ENCODE data around the gene MAP3K2. TPM values are rescaled to one million over a fixed set of nuclear protein-coding genes. Genes with fewer than 3 reads are reported as not detected.
A peak's percentile ranks its signal among the peaks of the same experiment; 100 is the strongest.

The MAP3K2 gene
- total RNA-seq, 4 donors from 2014 or later, result 33.8 to 46.4 (median 39.4) TPM

GRCh38 chr2:127426501-127427354 is 39.0 kb upstream of the MAP3K2 start:
- H3K4me3 ChIP-seq, result no peak overlapping the region
- no peak for ATAC-seq
- H3K36me3 ChIP-seq, result no peaks in the 10 kb centered on the region
- no peak for TF ChIP-seq POLR2A (IDR thresholded peaks at IDR 0.05)
- TF ChIP-seq CTCF (IDR thresholded peaks at IDR 0.05 in 4 of 5, conservative IDR thresholded peaks at IDR 0.05 in 1 of 5), result no peak
- in situ Hi-C loops (cut with MboI; ENCODE audit: low sequenced_read_pairs in 4 of 4), result no loop called here
- intact Hi-C loops (cut with DNase I; ENCODE audit: low total_unique reads), result no loop called here
- no peak for DNase-seq
- H3K27me3 ChIP-seq, result peaks cover 24 to 31% (median 28%) of the 10 kb centered on the region in 3 donors
- H3K27ac ChIP-seq, result no peak overlapping the region
- H3K4me1 ChIP-seq, result peaks cover 7% of the 10 kb centered on the region in 2 donors
- no peaks in the 10 kb centered on the region for H3K9me3 ChIP-seq

- DNase-seq, result no peak
- H3K36me3 ChIP-seq, result no peaks in the 10 kb centered on the region
- H3K27me3 ChIP-seq, result peaks cover 24 to 32% (median 29%) of the 10 kb centered on the region in 3 donors
- in situ Hi-C loops (cut with MboI; ENCODE audit: low sequenced_read_pairs in 4 of 4) (no loop called here), intact Hi-C loops (cut with DNase I; ENCODE audit: low total_unique reads) (no loop called here)
- H3K4me3 ChIP-seq, result no peak overlapping the region
- no peak for ATAC-seq
- no peak for TF ChIP-seq CTCF (IDR thresholded peaks at IDR 0.05 in 4 of 5, conservative IDR thresholded peaks at IDR 0.05 in 1 of 5)
- TF ChIP-seq POLR2A (IDR thresholded peaks at IDR 0.05), result no peak
- peaks cover 7% of the 10 kb centered on the region in 2 donors for H3K4me1 ChIP-seq
- H3K27ac ChIP-seq, result no peak overlapping the region
- H3K9me3 ChIP-seq, result no peaks in the 10 kb centered on the region
Measured at GRCh38 chr2:127425540-127426490, 38.0 kb upstream of the MAP3K2 start.

- Histone ChIP-seq H3K36me3 (no peaks in the 10 kb centered on the region), H3K4me3 (no peak overlapping the region), H3K9me3 (no peaks in the 10 kb centered on the region), H3K27ac (no peak overlapping the region), H3K4me1 (peaks cover 7% of the 10 kb centered on the region in 2 donors), H3K27me3 (peaks cover 24 to 32% (median 29%) of the 10 kb centered on the region in 3 donors)
- in situ Hi-C loops (cut with MboI; ENCODE audit: low sequenced_read_pairs in 4 of 4) (loop anchor here in 1 of 4 donors (25.0 kb wide), 1 partner anchor 338 kb away; no protein-coding TSS in a partner anchor), intact Hi-C loops (cut with DNase I; ENCODE audit: low total_unique reads) (no loop called here)
- DNase-seq (no peak), ATAC-seq (no peak)
- TF ChIP-seq POLR2A (IDR thresholded peaks at IDR 0.05), result no peak
- no peak for TF ChIP-seq CTCF (IDR thresholded peaks at IDR 0.05 in 4 of 5, conservative IDR thresholded peaks at IDR 0.05 in 1 of 5)
Measured at GRCh38 chr2:127424598-127425520, 37.1 kb upstream of the MAP3K2 start.

GRCh38 chr2:127423880-127424279 is 36.1 kb upstream of the MAP3K2 start:
- TF ChIP-seq CTCF (IDR thresholded peaks at IDR 0.05 in 4 of 5, conservative IDR thresholded peaks at IDR 0.05 in 1 of 5) (no peak), POLR2A (IDR thresholded peaks at IDR 0.05) (no peak)
- no peaks in the 10 kb centered on the region for H3K9me3 ChIP-seq
- H3K27me3 ChIP-seq, result peaks cover 24 to 32% (median 29%) of the 10 kb centered on the region in 3 donors
- ATAC-seq (no peak), DNase-seq (no peak)
- no peak overlapping the region for H3K27ac ChIP-seq
- intact Hi-C loops (cut with DNase I; ENCODE audit: low total_unique reads) (no loop called here), in situ Hi-C loops (cut with MboI; ENCODE audit: low sequenced_read_pairs in 4 of 4) (loop anchor here in 1 of 4 donors (25.0 kb wide), 1 partner anchor 337 kb away; no protein-coding TSS in a partner anchor)
- peaks cover 7% of the 10 kb centered on the region in 2 donors for H3K4me1 ChIP-seq
- H3K4me3 ChIP-seq, result peak overlapping the region in 2 of 4 donors; percentile 29 to 50
- H3K36me3 ChIP-seq, result no peaks in the 10 kb centered on the region

Measured in gastrocnemius medialis (tissue), 4 donors.